H1 (cell line): ENCODE data around the gene TEDC1. TPM values are rescaled to one million over a fixed set of nuclear protein-coding genes. Genes with fewer than 3 reads are reported as not detected.

Source experiments
- CTCF ChIA-PET: fragments of 300-600 bp; sonication (Branson Sonifier 250); formaldehyde crosslinking; loops from one replicate; lab custom pipeline; 2021; ENCODE audit not compliant: partially characterized antibody; lab: Charles Lee
- POLR2A ChIA-PET: fragments of 300-600 bp; sonication (Branson Sonifier 250); formaldehyde crosslinking; loops from one replicate; lab custom pipeline; 2021; ENCODE audit warnings: inconsistent platforms; ENCODE audit not compliant: partially characterized antibody; lab: Charles Lee
- DNase-seq, 2 experiments: peaks; one replicate each; pipeline versions ENCODE4 v3.0.0 to v3.0.0-alpha.2; 2010 to 2022; ENCODE audit warnings: low spot score in 2 of 2, low read depth in 1 of 2, mixed read lengths in 1 of 2
- FAIRE-seq: peaks from 2 replicates; lab custom pipeline; 2011; peaks lifted over from hg19 to GRCh38; lab: Jason Lieb, UNC
- H2AFZ ChIP-seq: 2 replicates; pipeline ENCODE4 v1.8.1; 2012; ENCODE audit warnings: low read length, inconsistent platforms
- H2AK5ac ChIP-seq: 2 replicates; pipeline ENCODE4 v1.6.1; 2013; ENCODE audit warnings: low read depth, low read length
- H2BK120ac ChIP-seq: replicated peaks from 2 replicates; pipeline ENCODE3; 2013; ENCODE audit warnings: low read depth, low read length, inconsistent platforms
- H2BK12ac ChIP-seq: 2 replicates; pipeline ENCODE4 v1.6.1; 2013; ENCODE audit warnings: low read depth, low read length
- H2BK15ac ChIP-seq: 2 replicates; pipeline ENCODE4 v1.6.1; 2013; ENCODE audit warnings: low read length
- H2BK20ac ChIP-seq: 2 replicates; pipeline ENCODE4 v1.6.1; 2013; ENCODE audit warnings: low read length
- H2BK5ac ChIP-seq: 2 replicates; pipeline ENCODE4 v1.6.1; 2013; ENCODE audit warnings: low read depth, low read length
- H3K14ac ChIP-seq: 2 replicates; pipeline ENCODE4 v1.6.1; 2013; ENCODE audit warnings: inconsistent platforms; ENCODE audit not compliant: insufficient read length
- H3K18ac ChIP-seq: 2 replicates; pipeline ENCODE4 v1.6.1; 2013; ENCODE audit warnings: low read length; ENCODE audit errors: extremely low read depth
- H3K23ac ChIP-seq: 2 replicates; pipeline ENCODE4 v1.6.1; 2013; ENCODE audit warnings: inconsistent platforms; ENCODE audit not compliant: insufficient read length
- H3K23me2 ChIP-seq: 2 replicates; pipeline ENCODE4 v1.6.1; 2013; ENCODE audit warnings: low read depth, low read length
- H3K27ac ChIP-seq: 2 replicates; pipeline ENCODE4 v1.6.1; 2011; ENCODE audit warnings: low read depth, low read length, inconsistent platforms
- H3K27me3 ChIP-seq, 4 experiments: replicated peaks in 1 of 4; 1 replicate in 1 of 4; 2 replicates in 3 of 4; pipeline versions ENCODE4 v1.6.1 to v1.8.1; 2011 to 2013; ENCODE audit warnings: low read length in 3 of 4, mild to moderate bottlenecking in 3 of 4, inconsistent platforms in 2 of 4, mixed read lengths in 2 of 4, moderate library complexity in 1 of 4; ENCODE audit not compliant: control insufficient read depth in 3 of 4, insufficient read depth in 3 of 4; ENCODE audit errors: extremely low read depth in 1 of 4
- H3K36me3 ChIP-seq, 4 experiments: 2 replicates each; pipeline versions ENCODE4 v1.6.1 to v1.8.1; 2011 to 2013; ENCODE audit warnings: mild to moderate bottlenecking in 4 of 4, low read length in 3 of 4, moderate library complexity in 2 of 4, control low read depth in 1 of 4, inconsistent platforms in 1 of 4; ENCODE audit not compliant: insufficient read depth in 4 of 4, control insufficient read depth in 2 of 4
- H3K4ac ChIP-seq: replicated peaks from 2 replicates; pipeline ENCODE3; 2013; ENCODE audit warnings: low read length, low read depth, mixed read lengths, inconsistent platforms; ENCODE audit not compliant: insufficient read length
- H3K4me1 ChIP-seq, 4 experiments: replicated peaks in 1 of 4; 1 replicate in 1 of 4; 2 replicates in 3 of 4; pipeline versions ENCODE4 v1.6.1 to v1.8.1; 2011 to 2013; ENCODE audit warnings: low read length in 3 of 4, inconsistent platforms in 2 of 4, mixed read lengths in 1 of 4; ENCODE audit not compliant: insufficient read depth in 4 of 4, control insufficient read depth in 3 of 4
- H3K4me2 ChIP-seq, 2 experiments: 2 replicates each; pipeline versions ENCODE4 v1.6.1 to v1.8.1; 2011 to 2013; ENCODE audit warnings: low read depth in 2 of 2, low read length in 2 of 2, control low read depth in 1 of 2, inconsistent platforms in 1 of 2, mild to moderate bottlenecking in 1 of 2; ENCODE audit not compliant: insufficient read depth in 1 of 2
- H3K4me3 ChIP-seq, 4 experiments: fragments of 200-600, 300-600 bp in 1 of 4; sonication (generic), shearing (Covaris generic), sonication (Bioruptor Twin) in 1 of 4; 2 replicates each; pipeline versions ENCODE4 v1.5.1 to v1.8.1; 2011 to 2016; ENCODE audit warnings: low read length in 4 of 4, low read depth in 3 of 4, control low read depth in 2 of 4, inconsistent platforms in 2 of 4, mild to moderate bottlenecking in 2 of 4, mixed read lengths in 1 of 4, moderate library complexity in 1 of 4; ENCODE audit not compliant: insufficient read depth in 2 of 4; ENCODE audit errors: extremely low read depth in 1 of 4
- H3K56ac ChIP-seq: replicated peaks from 2 replicates; pipeline ENCODE3; 2013; ENCODE audit warnings: low read depth, mild to moderate bottlenecking, mixed read lengths, low read length, inconsistent platforms; ENCODE audit not compliant: insufficient read length
- H3K79me1 ChIP-seq: 2 replicates; pipeline ENCODE4 v1.6.1; 2013; ENCODE audit warnings: low read depth, low read length, control low read depth
- H3K79me2 ChIP-seq, 2 experiments: 2 replicates each; pipeline versions ENCODE4 v1.6.1 to v1.8.1; 2012 to 2013; ENCODE audit warnings: low read length in 2 of 2, mild to moderate bottlenecking in 2 of 2, inconsistent platforms in 1 of 2; ENCODE audit not compliant: insufficient read depth in 2 of 2, control insufficient read depth in 1 of 2
- H3K9ac ChIP-seq, 4 experiments: replicated peaks in 1 of 4; 1 replicate in 1 of 4; 2 replicates in 3 of 4; pipeline versions ENCODE4 v1.6.1 to v1.8.1; 2011 to 2013; ENCODE audit warnings: low read depth in 3 of 4, low read length in 3 of 4, control low read depth in 2 of 4, mild to moderate bottlenecking in 2 of 4, moderate library complexity in 2 of 4, inconsistent platforms in 1 of 4; ENCODE audit errors: extremely low read depth in 1 of 4
- H3K9me3 ChIP-seq, 2 experiments: 2 replicates each; pipeline versions ENCODE4 v1.6.1 to v1.8.1; 2012 to 2013; ENCODE audit warnings: mild to moderate bottlenecking in 2 of 2, moderate library complexity in 2 of 2, control low read depth in 1 of 2, inconsistent platforms in 1 of 2, low read depth in 1 of 2, low read length in 1 of 2, mixed read lengths in 1 of 2; ENCODE audit not compliant: insufficient read depth in 2 of 2
- H4K20me1 ChIP-seq, 2 experiments: replicated peaks in 1 of 2; 2 replicates each; pipeline versions ENCODE3 to v1.8.1; 2011 to 2013; ENCODE audit warnings: inconsistent platforms in 2 of 2, low read length in 2 of 2, mild to moderate bottlenecking in 1 of 2; ENCODE audit not compliant: insufficient read depth in 2 of 2, control insufficient read depth in 1 of 2
- H4K5ac ChIP-seq: 2 replicates; pipeline ENCODE4 v1.6.1; 2013; ENCODE audit warnings: low read length, low read depth, mixed read lengths, inconsistent platforms; ENCODE audit not compliant: insufficient read length
- H4K8ac ChIP-seq: 2 replicates; pipeline ENCODE4 v1.8.0; 2013; ENCODE audit warnings: mild to moderate bottlenecking, moderate library complexity, low read length, inconsistent platforms; ENCODE audit not compliant: insufficient read depth; ENCODE audit errors: extremely low read depth
- H4K91ac ChIP-seq: replicated peaks from 2 replicates; pipeline ENCODE3; 2013; ENCODE audit warnings: low read length, mixed read lengths, inconsistent platforms; ENCODE audit not compliant: insufficient read length
- CHD2 ChIP-seq: IDR thresholded peaks from 2 replicates; pipeline ENCODE4 v1.6.1; 2012; ENCODE audit warnings: low read length, improper control_type of control experiment
- EP300 ChIP-seq, 2 experiments: IDR thresholded peaks; 1 replicate in 1 of 2; 2 replicates in 1 of 2; pipeline ENCODE4 v1.6.1; 2011 to 2012; ENCODE audit warnings: low read depth in 2 of 2, low read length in 2 of 2, mild to moderate bottlenecking in 2 of 2, borderline replicate concordance in 1 of 2, inconsistent platforms in 1 of 2, moderate library complexity in 1 of 2
- GABPA ChIP-seq: IDR thresholded peaks from 2 replicates; pipeline ENCODE4 v1.6.1; 2011; ENCODE audit warnings: mild to moderate bottlenecking, low read length, moderate library complexity, borderline replicate concordance; ENCODE audit not compliant: insufficient read depth
- GTF2F1 ChIP-seq: IDR thresholded peaks from 2 replicates; pipeline ENCODE4 v1.6.1; 2012; ENCODE audit warnings: low read depth, low read length, improper control_type of control experiment, borderline replicate concordance
- HDAC6 ChIP-seq: IDR thresholded peaks from one replicate; pipeline ENCODE4 v1.7.1; 2012; ENCODE audit warnings: low read depth, mild to moderate bottlenecking, inconsistent platforms, low read length, moderate library complexity
- POU5F1 ChIP-seq: IDR thresholded peaks from 2 replicates; pipeline ENCODE4 v1.6.1; 2011; ENCODE audit warnings: low read depth, mild to moderate bottlenecking, low read length, moderate library complexity
- RFX5 ChIP-seq: IDR thresholded peaks from 2 replicates; pipeline ENCODE4 v1.6.1; 2011; ENCODE audit warnings: low read depth, low read length, improper control_type of control experiment, borderline replicate concordance
- RNF2 ChIP-seq: fragments of 200-900, 300-1000 bp; sonication (generic); IDR thresholded peaks from 2 replicates; pipeline ENCODE4 v1.7.1; 2016; ENCODE audit warnings: borderline replicate concordance, low read depth, mild to moderate bottlenecking, antibody characterized with exemption, low read length; ENCODE audit not compliant: poor library complexity, severe bottlenecking; ENCODE audit errors: missing control alignments
- SIX5 ChIP-seq: IDR thresholded peaks from 2 replicates; pipeline ENCODE4 v1.6.1; 2011; ENCODE audit warnings: mild to moderate bottlenecking, low read depth, low read length
- SP4 ChIP-seq: IDR thresholded peaks from 2 replicates; pipeline ENCODE4 v1.6.1; 2012; ENCODE audit warnings: low read length, inconsistent platforms
- TAF1 ChIP-seq: IDR thresholded peaks from 2 replicates; pipeline ENCODE4 v1.6.1; 2011; ENCODE audit warnings: mild to moderate bottlenecking, low read depth, low read length
- YY1 ChIP-seq: IDR thresholded peaks from 2 replicates; pipeline ENCODE4 v1.6.1; 2011; ENCODE audit warnings: low read depth, mild to moderate bottlenecking, low read length
- ZNF274 ChIP-seq: IDR thresholded peaks from 2 replicates; pipeline ENCODE4 v1.7.0; 2012; ENCODE audit warnings: low read length, borderline replicate concordance; ENCODE audit errors: extremely low read depth
- WGBS, 2 experiments: shearing (Covaris generic) in 1 of 2; methylation state at CpG; one replicate each; pipeline versions ENCODE4 v1.1.6 to v1.1.7; 2013 to 2015; ENCODE audit warnings: low lambda C conversion rate in 2 of 2, mixed read lengths in 2 of 2, inconsistent platforms in 1 of 2, low coverage in 1 of 2, missing lambda C conversion rate in 1 of 2; ENCODE audit not compliant: insufficient replicate concordance in 2 of 2, insufficient coverage in 1 of 2, insufficient read length in 1 of 2; ENCODE audit errors: extremely low coverage in 1 of 2, missing lambda C conversion rate in 1 of 2; 5-methylcytosine and 5-hydroxymethylcytosine counted together
- polyA plus RNA-seq, 7 experiments: library from polyadenylated mRNA; depleted of rRNA in 3 of 7; stranded (reverse) in 5 of 7; unstranded in 2 of 7; fragments of >200 nt in 5 of 7; fragments of 200-250 nt in 2 of 7; gene quantifications; 1 replicate in 5 of 7; 2 replicates in 1 of 7; 4 replicates in 1 of 7; pipeline versions ENCODE4 v1.2.1 to v1.2.3, GENCODE V29; 2011 to 2013; ENCODE audit warnings: missing spikeins in 2 of 7, mixed read lengths in 2 of 7
- total RNA-seq: library from RNA; stranded (reverse); fragmentation: NEBNext Ultra II Directional; extraction: Animal tissue kit (Norgen Biotek cat#: 25700); gene quantifications from 2 replicates; pipeline ENCODE4 v1.2.1, GENCODE V29; 2021

TEDC1 gene
- total and polyA plus RNA-seq, 2 of the 8 experiments (the other 6 are each of a cell fraction or from before 2014, with no cell fraction given) = 5.6 to 14.8 TPM

DNA sequence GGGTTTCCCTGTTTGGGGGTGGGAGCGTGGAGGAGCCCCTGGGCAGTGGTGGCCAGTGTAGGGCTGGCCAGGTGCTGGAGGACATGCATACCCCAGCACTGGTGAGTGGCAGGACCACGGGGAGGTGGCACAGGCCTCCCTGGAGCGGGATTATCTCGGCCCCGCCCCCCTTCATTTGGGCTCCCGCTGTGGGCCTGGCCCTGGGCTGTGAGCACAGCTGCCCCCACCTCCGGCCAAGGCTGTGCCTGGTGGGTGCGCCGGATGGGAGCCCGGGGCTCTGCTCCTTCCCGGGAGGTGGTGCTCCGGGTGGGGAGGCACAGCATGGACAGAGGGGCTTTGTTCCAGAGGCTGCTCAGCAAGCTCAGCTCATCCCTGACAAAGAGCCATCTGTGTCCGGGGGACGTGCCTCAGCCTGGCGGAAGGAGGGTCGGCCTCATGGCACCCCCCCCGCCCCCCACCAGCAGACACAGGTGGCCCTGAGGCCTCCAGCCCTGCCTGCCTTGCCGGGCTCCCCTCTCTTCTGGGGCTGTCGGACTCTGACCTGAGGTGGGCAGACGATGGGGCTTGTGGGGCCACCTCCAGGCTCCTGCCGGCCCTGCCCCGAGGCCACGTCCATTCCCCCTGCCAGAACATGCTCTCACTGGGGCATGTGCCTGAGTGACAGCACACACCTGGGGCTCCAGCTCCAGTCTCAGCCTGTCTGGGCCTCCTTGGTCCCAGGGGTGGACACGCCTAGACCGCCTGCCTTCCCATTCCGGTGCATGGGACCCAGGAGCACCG, 8.4 kb downstream of the TEDC1 start:
- H3K18ac ChIP-seq = no peak overlapping the region
- WGBS, 2 experiments = 85% methylated on average over 21 of the region's 27 CpGs; no CpG with 5 or more reads in 1 of the 2 experiments
- TF ChIP-seq GTF2F1 = no peak
- TF ChIP-seq POU5F1 = no peak
- no peak for TF ChIP-seq RFX5
- TF ChIP-seq EP300 (IDR thresholded peaks at IDR 0.05; ENCODE audit: borderline replicate concordance in 1 of 2, low read depth in 2 of 2, low read length in 2 of 2) = no peak
- no peak for TF ChIP-seq SIX5
- TF ChIP-seq GABPA = no peak
- no peak for TF ChIP-seq RNF2
- TF ChIP-seq HDAC6 = no peak
- TF ChIP-seq SP4 = no peak
- no peak for TF ChIP-seq TAF1
- TF ChIP-seq CHD2 = no peak
- no peak for TF ChIP-seq ZNF274
- no peak for TF ChIP-seq YY1

More for the DNA sequence above, 8.4 kb downstream of the TEDC1 start:
- Histone ChIP-seq H2BK12ac (no peak overlapping the region), H3K4me3 (no peak overlapping the region), H3K79me2 (no peaks in the 10 kb centered on the region), H2BK5ac (no peak overlapping the region), H3K9ac (no peak overlapping the region), H3K4me2 (no peak overlapping the region), H3K79me1 (no peaks in the 10 kb centered on the region), H3K23ac (no peak overlapping the region), H3K27ac (no peak overlapping the region), H4K5ac (no peak overlapping the region), H4K8ac (no peak overlapping the region), H3K23me2 (no peaks in the 10 kb centered on the region), H2AFZ (no peak overlapping the region), H3K4ac (no peak overlapping the region), H2BK20ac (no peak overlapping the region), H4K91ac (no peak overlapping the region), H3K56ac (no peak overlapping the region), H3K27me3 (no peaks in the 10 kb centered on the region), H3K4me1 (peaks cover 0 to 3% (median 0%) of the 10 kb centered on the region in 4 experiments; a peak in 2 of 7 replicates), H2BK15ac (no peak overlapping the region), H4K20me1 (peaks cover 0 to 2% of the 10 kb centered on the region in 2 experiments), H3K36me3 (no peaks in the 10 kb centered on the region), H2AK5ac (no peak overlapping the region), H2BK120ac (no peak overlapping the region), H3K14ac (no peak overlapping the region), H3K9me3 (no peaks in the 10 kb centered on the region)
- no peak for DNase-seq
- CTCF ChIA-PET = no interaction called here
- POLR2A ChIA-PET = interaction anchor here (1.4 to 1.7 kb wide), 2 partner anchors 42 to 52 kb away, joined by 3 to 4 read pairs; no protein-coding TSS in a partner anchor
- no peak for FAIRE-seq
